SU-DHL-6 (cell line): Measurements from ENCODE around the gene ARHGAP45.

Experiments
- H2AFZ ChIP-seq: fragments of 200-600 bp; sonication (generic); 2 replicates; pipeline ENCODE4 v1.6.1; 2014; ENCODE audit warnings: low read depth, mild to moderate bottlenecking, moderate library complexity, mixed read lengths, antibody characterized with exemption, low read length; ENCODE audit not compliant: severe bottlenecking
- H3F3A ChIP-seq: fragments of 200-600 bp; shearing (Covaris generic); 2 replicates; pipeline ENCODE4 v1.6.0; 2016; ENCODE audit warnings: antibody characterized with exemption, mild to moderate bottlenecking; ENCODE audit not compliant: insufficient read depth
- H3K27ac ChIP-seq: fragments of 200-600 bp; sonication (generic); 2 replicates; pipeline ENCODE4 v1.5.1; 2016; ENCODE audit warnings: low read depth, mild to moderate bottlenecking, low read length, moderate library complexity, mixed read lengths
- H3K27me3 ChIP-seq: fragments of 200-600 bp; sonication (generic), shearing (Covaris generic); 2 replicates; pipeline ENCODE4 v1.6.0; 2014; ENCODE audit warnings: mild to moderate bottlenecking, low read length
- H3K36me3 ChIP-seq: fragments of 200-600 bp; sonication (generic); 2 replicates; pipeline ENCODE4 v1.6.1; 2014; ENCODE audit warnings: mild to moderate bottlenecking, low read length, mixed read lengths
- H3K4me2 ChIP-seq: fragments of 300-600, 200-600 bp; shearing (Covaris generic), sonication (generic); 2 replicates; pipeline ENCODE4 v1.6.0; 2014; ENCODE audit warnings: low read length, low read depth, mild to moderate bottlenecking; ENCODE audit not compliant: poor library complexity, severe bottlenecking
- H3K4me3 ChIP-seq: fragments of 200-600 bp; sonication (generic); 2 replicates; pipeline ENCODE4 v1.5.1; 2014; ENCODE audit warnings: antibody characterized with exemption, low read length, mild to moderate bottlenecking, mixed read lengths; ENCODE audit not compliant: insufficient read depth, poor library complexity, severe bottlenecking
- H3K79me2 ChIP-seq: fragments of 200-600 bp; sonication (generic); 2 replicates; pipeline ENCODE4 v1.6.1; 2014; ENCODE audit warnings: mild to moderate bottlenecking, low read length, moderate library complexity; ENCODE audit not compliant: insufficient read depth
- H3K9ac ChIP-seq: fragments of 200-600 bp; sonication (generic); 2 replicates; pipeline ENCODE4 v1.7.0; 2014; ENCODE audit warnings: mild to moderate bottlenecking, low read length
- H3K9me2 ChIP-seq: fragments of 200-600 bp; sonication (generic); replicated peaks from 2 replicates; pipeline ENCODE4 v1.6.1; 2014; ENCODE audit warnings: low read length; ENCODE audit not compliant: insufficient read depth
- H3K9me3 ChIP-seq: fragments of 200-600 bp; sonication (generic); 2 replicates; pipeline ENCODE4 v1.6.1; 2014; ENCODE audit warnings: low read length, mixed read lengths; ENCODE audit not compliant: insufficient read depth
- H4K20me1 ChIP-seq: fragments of 200-600 bp; sonication (generic); 2 replicates; pipeline ENCODE4 v1.6.1; 2014; ENCODE audit warnings: low read depth, mild to moderate bottlenecking, antibody characterized with exemption, low read length, moderate library complexity, mixed read lengths
- CTCF ChIP-seq: fragments of 200-600 bp; sonication (generic); IDR thresholded peaks from one replicate; pipeline ENCODE4 v1.5.1; 2017; ENCODE audit warnings: antibody characterized with exemption, mild to moderate bottlenecking, low read length, moderate library complexity; ENCODE audit not compliant: insufficient read depth, poor library complexity, severe bottlenecking
- EZH2phosphoT487 ChIP-seq: fragments of 200-600 bp; sonication (generic), shearing (Covaris generic); conservative IDR thresholded peaks from 2 replicates; pipeline ENCODE4 v1.6.1; 2018; ENCODE audit warnings: mild to moderate bottlenecking, antibody characterized with exemption, low read length, moderate library complexity, mixed read lengths

ARHGAP45 gene

GRCh38 chr19:1038978-1039645 is 27.9 kb upstream of the ARHGAP45 start:
- peak overlapping the region; percentile 82 for H3K9ac ChIP-seq
- no peaks in the 10 kb centered on the region for H3K27me3 ChIP-seq
- H2AFZ ChIP-seq: no peak overlapping the region

GRCh38 chr19:1039646-1040475 is 27.1 kb upstream of the ARHGAP45 start, which contains the start of gene ABCA7:
Gene ABCA7 (plus strand): TSS chr19:1040107. CDS start chr19:1041362, 1,255 bp downstream.
- H2AFZ ChIP-seq: peak within 1 kb of the TSS; percentile 25
- peaks cover 13% of the 10 kb centered on the region for H3K79me2 ChIP-seq
- H4K20me1 ChIP-seq: no peaks in the 10 kb centered on the region
- peaks cover 36% of the 10 kb centered on the region for H3F3A ChIP-seq
- H3K9ac ChIP-seq: peak within 1 kb of the TSS; percentile 82
- H3K27ac ChIP-seq: peak within 1 kb of the TSS; percentile 95
- no peaks in the 10 kb centered on the region for H3K9me3 ChIP-seq
- TF ChIP-seq CTCF: no peak
- TF ChIP-seq EZH2phosphoT487: no peak
- H3K36me3 ChIP-seq: peaks cover 7% of the 10 kb centered on the region
- H3K4me3 ChIP-seq: peak within 1 kb of the TSS; percentile 93
- no peaks in the 10 kb centered on the region for H3K27me3 ChIP-seq
- H3K4me2 ChIP-seq: peak within 1 kb of the TSS; percentile 83
- no peaks in the 10 kb centered on the region for H3K9me2 ChIP-seq

More at GRCh38 chr19:1038978-1039645, 27.9 kb upstream of the ARHGAP45 start:
- peaks cover 13% of the 10 kb centered on the region for H3K79me2 ChIP-seq
- peak overlapping the region; percentile 20 for H3K4me3 ChIP-seq
- H3K27ac ChIP-seq: peak overlapping the region; percentile 95
- TF ChIP-seq EZH2phosphoT487 (no peak), CTCF (no peak)
- H4K20me1 ChIP-seq: no peaks in the 10 kb centered on the region
- peaks cover 6% of the 10 kb centered on the region for H3K36me3 ChIP-seq
- peak overlapping the region; percentile 54 for H3K4me2 ChIP-seq
- H3K9me2 ChIP-seq: no peaks in the 10 kb centered on the region
- peaks cover 36% of the 10 kb centered on the region for H3F3A ChIP-seq
- H3K9me3 ChIP-seq: no peaks in the 10 kb centered on the region

- peak overlapping the region; percentile 82 for H3K9ac ChIP-seq
- peak overlapping the region; percentile 25 for H2AFZ ChIP-seq
- H4K20me1 ChIP-seq: no peaks in the 10 kb centered on the region
- H3F3A ChIP-seq: peaks cover 36% of the 10 kb centered on the region
- no peaks in the 10 kb centered on the region for H3K9me2 ChIP-seq
- H3K4me2 ChIP-seq: peak overlapping the region; percentile 83
- H3K9me3 ChIP-seq: no peaks in the 10 kb centered on the region
- H3K27ac ChIP-seq: peak overlapping the region; percentile 80
- no peak for TF ChIP-seq EZH2phosphoT487
- H3K4me3 ChIP-seq: peak overlapping the region; percentile 93
- no peaks in the 10 kb centered on the region for H3K27me3 ChIP-seq
- H3K36me3 ChIP-seq: peaks cover 10% of the 10 kb centered on the region
- H3K79me2 ChIP-seq: peaks cover 13% of the 10 kb centered on the region
Observed at GRCh38 chr19:1040476-1041271, 26.3 kb upstream of the ARHGAP45 start.
